ENCODE data around the gene TCF12.

GRCh38 chr15:56988219-56988618 is 69.8 kb downstream of the TCF12 start:
- TF ChIP-seq CTCF (IDR thresholded peaks at IDR 0.05; ENCODE audit: low read length) (no peak), EZH2 (IDR thresholded peaks at IDR 0.05; ENCODE audit: borderline replicate concordance, low read length) (no peak)
